Fibroblast of skin of left quadriceps (primary cell): ENCODE results near the gene PCP2.

Experiments
- DNase-seq, 2 experiments: peaks; one replicate each; pipeline ENCODE4 v3.0.0-alpha.2; 2013; ENCODE audit warnings: low read depth in 2 of 2

PCP2 gene

DNA sequence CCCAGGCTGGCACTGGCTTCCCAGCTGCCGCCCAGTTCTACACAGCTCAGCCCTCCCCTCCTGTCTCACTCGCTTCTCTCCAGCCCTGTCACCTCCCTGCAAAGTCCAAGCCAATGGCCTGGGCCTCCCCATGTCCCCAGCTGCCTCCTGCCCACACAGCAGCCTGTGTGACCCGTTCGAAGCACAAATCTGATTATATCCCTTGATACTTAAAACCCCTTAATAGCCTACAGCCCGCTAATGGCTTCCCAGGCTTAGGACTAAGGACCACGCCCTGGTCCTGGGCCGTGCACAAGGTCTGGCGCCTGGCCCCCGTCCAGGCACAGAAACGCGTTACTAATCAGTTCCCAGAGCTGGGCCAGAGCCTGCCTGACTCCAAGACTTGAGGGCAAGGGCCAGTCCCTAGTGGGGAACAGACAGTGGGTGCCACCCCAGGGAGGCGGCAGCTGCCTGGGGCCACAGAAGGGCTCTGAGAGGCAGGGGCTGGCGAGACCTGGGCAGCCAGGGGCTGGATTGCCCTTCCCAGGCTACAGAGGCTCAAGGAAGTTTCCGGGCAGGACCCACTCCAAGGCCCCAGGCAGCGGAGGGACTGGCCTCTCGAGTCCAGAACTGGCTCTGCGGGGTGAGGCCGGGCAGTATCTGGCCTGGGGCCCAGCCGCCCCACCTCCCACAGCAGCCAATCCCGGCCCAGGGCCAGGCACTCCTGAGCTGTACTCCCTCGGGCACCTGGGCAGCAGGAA, 14.6 kb downstream of the PCP2 start:
- no peak for DNase-seq

DNA sequence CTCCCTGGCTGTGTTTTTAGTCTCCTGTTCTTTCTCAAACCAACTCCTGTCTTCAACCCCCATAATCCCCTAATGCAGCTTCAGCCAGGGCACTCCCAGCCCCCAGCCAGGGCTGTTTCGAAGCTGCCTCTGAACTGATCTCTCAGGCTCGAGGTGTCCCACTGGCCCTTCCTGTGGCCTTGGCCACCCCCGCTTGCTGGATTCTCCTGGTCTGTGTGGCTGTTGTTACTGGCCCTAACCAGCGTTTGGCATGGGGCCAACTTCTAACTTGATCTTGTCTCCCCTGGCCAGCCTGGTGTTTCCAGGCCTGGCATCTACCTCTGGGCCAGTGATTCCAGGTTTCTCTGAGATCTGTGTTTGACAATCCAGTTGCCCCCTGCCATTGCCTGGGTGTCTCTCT, 15.2 kb downstream of the PCP2 start:
- no peak for DNase-seq

DNA sequence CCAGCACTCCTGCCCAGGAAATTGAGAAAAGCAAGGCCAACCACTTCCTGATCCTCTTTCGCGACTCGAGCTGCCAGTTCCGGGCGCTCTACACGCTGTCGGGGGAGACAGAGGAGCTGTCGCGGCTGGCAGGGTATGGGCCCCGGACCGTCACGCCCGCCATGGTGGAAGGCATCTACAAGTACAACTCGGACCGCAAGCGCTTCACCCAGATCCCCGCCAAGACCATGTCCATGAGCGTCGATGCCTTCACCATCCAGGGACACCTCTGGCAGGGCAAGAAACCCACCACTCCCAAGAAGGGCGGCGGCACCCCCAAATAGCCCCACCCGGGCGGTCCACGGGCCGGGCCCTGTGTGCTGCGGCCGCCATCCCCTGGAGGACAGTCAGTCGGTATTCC, 15.8 kb downstream of the PCP2 start:
- DNase-seq, result no peak

DNA sequence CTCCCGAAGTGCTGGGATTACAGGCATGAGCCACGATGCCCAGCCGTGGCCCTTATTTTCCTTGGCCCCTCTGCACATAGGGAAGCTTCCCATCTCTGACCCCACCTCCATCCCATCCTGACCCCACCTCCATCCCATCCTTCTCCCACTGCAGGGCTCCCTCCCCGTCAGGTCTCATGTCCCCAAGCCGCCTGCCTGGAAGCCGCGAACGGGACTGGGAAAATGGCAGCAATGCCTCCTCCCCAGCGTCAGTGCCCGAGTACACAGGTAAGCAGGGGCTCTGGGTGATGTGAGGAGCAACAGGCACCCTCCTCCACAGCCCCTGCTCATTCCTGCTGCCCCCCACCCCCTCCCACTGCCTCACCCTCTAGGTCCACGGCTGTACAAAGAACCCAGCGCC, 16.3 kb downstream of the PCP2 start:
- DNase-seq, result no peak

DNA sequence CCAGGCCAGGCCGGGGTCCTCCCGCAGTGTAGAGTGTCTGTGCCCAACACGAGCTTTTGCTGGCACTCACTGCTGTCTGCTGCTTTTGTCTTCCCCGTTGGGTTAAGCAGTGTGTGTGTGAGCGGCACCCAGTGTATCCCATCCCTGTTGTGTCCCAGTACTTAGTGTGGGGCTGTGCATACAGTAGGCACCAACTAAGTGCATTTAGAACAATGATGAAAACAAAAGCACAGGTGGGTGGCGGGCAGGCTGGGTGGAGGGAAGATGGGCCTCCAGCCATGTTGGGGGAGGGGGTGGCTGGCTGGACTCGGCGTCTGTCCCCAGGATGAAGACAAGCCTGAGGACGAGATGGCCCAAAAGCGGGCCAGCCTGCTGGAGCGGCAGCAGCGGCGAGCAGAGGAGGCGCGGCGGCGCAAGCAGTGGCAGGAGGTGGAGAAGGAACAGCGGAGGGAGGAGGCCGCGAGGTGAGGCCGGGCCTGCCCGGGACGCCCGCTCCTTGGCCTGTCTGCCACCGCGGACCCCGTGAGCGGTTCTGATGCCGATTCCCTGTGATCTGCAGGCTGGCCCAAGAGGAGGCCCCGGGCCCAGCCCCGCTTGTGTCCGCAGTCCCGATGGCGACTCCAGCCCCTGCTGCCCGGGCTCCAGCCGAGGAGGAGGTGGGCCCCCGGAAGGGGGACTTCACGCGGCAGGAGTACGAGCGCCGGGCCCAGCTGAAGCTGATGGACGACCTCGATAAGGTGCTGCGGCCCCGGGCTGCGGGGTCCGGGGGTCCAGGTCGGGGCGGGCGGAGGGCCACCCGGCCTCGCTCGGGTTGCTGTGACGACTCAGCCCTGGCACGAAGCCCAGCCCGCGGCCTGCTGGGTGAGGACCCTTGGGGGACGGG, 18.4 kb downstream of the PCP2 start:
- DNase-seq, result no peak

DNA sequence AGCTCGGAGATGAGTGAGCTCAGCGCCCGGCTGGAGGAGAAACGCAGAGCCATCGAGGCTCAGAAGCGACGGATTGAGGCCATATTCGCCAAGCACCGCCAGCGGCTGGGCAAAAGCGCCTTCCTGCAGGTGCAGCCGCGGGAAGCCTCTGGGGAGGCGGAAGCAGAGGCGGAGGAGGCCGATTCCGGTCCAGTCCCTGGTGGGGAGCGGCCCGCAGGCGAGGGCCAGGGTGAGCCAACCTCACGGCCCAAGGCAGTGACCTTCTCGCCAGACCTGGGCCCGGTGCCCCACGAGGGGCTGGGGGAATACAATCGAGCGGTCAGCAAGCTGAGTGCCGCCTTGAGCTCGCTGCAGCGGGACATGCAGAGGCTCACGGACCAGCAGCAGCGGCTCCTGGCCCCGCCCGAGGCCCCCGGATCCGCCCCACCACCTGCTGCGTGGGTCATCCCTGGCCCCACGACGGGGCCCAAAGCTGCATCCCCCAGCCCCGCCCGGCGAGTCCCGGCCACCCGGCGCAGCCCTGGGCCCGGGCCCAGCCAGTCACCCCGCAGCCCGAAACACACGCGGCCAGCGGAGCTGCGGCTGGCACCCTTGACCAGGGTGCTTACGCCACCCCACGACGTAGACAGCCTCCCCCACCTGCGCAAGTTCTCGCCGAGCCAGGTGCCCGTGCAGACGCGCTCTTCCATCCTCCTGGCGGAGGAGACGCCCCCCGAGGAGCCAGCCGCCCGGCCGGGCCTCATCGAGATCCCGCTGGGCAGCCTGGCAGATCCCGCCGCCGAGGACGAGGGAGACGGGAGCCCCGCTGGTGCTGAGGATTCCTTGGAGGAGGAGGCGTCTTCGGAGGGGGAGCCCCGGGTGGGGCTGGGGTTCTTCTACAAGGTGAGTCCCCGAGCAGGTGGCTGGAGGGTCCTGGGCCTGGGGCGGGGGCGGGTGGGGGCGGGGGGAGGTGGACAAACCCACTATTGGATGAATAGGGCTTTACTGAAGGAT, 20.9 kb downstream of the PCP2 start:
- no peak for DNase-seq

DNA sequence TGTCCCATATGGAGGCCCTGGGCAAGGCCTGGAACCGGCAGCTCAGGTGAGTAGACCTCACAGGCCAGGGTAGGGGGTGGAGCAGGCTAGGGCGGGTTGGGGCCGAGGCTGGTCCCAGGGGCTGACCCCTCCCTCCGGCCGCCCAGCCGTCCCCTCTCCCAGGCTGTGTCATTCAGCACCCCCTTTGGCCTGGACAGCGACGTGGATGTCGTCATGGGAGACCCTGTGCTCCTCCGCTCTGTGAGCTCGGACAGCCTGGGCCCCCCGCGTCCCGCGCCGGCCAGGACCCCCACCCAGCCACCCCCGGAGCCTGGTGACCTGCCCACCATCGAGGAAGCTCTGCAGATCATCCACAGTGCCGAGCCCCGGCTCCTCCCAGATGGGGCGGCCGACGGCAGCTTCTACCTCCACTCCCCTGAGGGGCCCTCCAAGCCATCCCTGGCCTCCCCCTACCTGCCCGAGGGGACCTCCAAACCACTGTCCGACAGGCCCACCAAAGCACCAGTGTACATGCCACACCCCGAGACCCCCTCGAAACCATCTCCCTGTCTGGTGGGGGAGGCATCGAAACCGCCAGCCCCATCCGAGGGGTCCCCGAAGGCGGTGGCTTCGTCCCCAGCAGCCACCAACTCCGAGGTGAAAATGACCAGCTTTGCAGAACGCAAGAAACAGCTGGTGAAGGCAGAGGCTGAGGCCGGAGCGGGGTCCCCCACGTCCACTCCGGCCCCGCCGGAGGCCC, 21.8 kb downstream of the PCP2 start:
- no peak for DNase-seq

DNA sequence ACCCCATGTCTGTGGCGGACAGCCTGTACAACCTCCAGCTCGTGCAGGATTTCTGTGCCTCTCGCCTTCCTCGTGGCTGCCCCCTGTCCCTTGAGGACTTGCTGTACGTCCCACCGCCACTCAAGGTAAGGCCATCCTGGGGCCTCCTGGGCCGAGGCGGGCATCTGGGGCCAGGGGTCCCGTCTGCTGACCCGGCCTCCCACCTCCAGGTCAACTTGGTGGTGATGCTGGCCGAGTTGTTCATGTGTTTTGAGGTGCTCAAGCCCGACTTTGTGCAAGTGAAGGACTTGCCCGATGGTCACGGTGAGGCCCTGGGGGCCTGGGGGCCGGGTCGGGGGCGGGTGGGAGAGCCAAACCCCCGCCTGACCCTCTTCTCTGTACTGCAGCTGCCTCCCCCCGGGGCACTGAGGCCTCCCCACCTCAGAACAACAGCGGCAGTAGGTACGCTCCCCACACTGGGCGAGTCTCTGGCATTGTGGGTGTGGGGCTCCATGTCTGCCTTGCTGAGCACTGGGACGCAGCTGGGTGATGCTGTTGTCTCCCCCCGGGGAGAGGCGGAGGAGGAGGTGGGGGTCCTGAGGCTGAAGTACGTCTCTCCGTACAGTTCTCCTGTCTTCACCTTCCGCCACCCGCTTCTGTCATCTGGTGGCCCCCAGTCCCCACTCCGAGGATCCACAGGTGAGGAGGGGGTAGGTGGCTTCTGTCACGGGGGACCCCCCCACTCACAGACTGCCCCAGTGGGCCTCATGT, 22.9 kb downstream of the PCP2 start:
- no peak for DNase-seq

DNA sequence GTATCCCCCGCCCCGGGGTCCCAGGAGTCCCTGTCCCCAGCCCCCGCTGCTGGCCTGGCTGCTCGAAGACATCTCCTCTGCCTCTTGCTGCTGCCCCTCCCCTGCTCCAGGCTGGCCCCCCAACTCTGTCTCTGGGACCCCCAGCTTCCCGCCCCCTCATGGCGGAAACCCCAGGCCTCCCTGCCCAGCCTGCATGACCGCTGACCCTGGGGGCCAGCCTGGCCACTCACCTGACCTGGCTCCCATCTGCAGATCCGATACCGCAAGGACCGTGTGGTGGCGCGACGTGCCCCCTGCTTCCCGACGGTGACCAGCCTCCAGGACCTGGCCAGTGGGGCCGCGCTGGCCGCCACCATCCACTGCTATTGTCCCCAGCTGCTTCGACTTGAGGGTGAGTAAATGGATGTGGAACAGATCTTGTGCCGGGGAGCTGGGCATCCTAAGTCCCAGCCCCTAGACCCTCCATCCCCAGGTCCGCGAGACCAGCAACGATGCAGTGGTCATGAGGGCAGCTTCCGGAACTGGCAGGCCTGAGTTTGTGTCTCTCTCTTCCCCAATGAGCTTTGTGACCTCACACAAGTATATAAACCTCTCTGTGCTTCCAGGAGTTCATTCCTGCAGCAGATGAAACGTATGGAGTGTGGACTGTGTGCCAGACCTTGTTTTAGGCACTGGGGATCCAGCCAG, 25.5 kb downstream of the PCP2 start:
- DNase-seq, result no peak

DNA sequence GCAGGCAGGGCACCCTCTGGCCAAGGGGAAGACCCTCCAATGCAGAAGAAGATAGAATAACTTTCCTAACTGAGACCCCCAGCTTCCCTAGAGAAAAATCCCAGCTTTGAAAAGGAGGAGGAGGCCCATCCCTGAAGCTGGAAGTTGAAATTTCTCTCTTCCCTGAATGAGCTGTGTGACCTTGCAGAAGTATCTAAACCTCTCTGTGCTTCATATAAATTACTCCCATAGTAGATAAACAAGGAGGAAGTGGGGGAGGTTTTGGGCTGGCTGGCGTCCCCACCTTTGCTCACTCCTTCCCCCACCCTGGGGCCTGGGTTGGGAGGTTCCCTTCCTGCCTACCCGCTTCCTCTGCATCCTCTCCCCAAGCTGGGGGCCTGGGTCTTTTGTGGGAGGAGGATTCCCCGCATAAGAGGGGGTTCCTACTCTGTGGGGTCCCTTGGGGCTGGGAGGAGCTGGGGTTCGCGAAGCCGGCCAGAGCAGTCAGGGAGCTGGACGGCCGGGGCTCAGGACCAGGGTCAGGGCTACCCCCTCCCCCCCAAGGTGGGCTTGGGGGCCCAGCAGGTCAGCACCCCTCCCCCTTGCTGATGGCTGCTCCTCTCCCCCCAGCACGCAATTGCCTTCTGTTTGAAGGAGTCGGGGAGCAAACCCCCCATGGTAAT, 26.2 kb downstream of the PCP2 start:
- no peak for DNase-seq

DNA sequence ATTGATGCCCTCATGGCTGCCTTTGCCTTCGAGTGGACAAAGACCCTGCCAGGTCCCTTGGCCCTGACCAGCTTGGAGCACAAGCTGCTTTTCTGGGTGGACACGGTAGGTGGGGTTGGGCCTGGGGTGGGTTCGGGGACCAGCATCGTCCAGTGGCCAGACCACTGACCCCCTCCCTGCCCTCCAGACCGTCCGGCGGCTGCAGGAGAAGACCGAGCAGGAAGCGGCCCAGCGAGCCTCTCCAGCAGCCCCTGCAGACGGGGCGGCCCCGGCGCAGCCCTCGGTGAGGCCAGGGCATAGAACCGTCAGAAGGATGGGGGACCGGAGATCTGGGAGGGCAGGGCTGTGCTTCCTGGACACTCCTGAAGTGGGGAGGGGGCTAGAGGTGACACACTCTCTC, 27.2 kb downstream of the PCP2 start:
- no peak for DNase-seq

DNA sequence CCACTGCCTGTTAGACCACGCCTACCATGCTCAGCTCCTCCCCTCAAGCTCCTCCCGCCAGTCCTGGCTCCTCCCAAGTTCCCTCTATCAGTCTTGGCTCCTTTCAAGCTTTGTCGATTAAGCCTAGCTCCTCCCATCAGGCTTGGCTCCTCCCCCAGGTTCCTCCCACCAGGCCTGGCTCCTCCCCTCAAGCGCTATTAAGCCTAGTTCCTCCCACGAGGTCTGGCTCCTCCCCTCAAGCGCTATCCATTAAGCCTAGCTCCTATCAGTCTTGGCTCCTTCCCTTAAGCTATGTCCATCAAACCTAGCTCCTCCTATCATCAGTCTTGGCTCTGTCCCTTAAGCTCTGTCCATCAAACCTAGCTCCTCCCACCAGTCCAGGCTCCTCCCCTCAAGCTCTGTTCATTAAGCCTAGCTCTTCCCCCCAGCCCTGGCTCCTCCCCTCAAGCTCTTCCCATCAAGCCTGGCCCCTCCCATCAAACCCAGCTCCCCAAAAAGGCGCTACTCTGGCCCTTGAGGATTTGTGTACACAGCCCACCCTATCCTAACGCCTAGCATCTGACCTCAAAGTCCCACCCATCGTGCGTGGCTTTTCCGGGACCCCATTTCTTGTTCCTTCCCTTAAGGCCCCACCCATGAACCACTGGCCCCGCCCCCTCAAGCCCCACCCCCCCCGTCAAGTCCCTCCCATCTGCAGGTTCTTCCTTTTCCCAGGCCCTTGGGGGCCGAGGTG, 27.9 kb downstream of the PCP2 start:
- DNase-seq, result no peak

DNA sequence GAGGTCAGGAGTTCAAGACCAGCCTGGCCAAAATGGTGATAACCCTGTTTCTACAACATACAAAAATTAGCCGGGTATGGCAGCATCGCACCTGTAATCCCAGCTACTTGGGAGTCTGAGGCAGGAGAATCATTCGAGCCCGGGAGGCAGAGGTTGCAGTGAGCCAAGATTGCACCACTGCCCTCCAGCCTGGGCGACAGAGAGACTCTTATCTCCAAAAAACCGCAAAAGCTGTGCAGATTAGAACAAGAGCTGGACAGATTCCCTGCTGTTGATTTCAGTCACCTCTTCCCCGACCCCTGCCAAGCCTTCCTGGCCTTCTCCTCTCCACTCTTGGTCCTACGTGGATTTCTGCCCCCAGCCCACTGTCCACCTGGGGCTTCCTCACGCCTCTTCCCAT, 29.6 kb downstream of the PCP2 start:
- no peak for DNase-seq

DNA sequence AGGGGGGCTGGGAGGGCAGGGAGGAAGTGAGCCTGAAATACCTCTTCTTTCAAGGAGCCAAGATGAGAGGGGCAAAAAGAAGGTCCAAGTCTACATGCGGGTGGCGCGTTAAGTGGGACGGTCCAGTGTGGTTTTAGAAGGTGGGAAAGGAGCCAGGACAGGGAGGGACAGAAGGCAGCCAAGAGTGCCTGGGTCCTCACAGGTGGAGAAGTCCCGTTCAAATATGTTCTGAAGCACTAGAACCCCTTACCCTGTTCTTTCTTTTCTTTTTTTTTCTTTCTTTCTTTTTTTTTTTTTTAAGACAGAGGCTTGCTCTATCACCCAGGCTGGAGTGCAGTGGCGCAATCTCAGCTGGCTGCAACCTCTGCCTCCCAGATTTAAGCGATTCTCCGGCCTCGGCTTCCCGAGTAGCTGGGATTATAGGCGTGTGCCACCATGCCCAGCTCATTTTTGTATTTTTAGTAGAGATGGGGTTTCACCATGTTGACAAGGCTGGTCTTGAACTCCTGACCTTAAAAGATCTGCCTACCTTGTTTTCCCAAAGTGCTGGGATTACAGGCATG, 30.5 kb downstream of the PCP2 start:
- DNase-seq, result no peak

DNA sequence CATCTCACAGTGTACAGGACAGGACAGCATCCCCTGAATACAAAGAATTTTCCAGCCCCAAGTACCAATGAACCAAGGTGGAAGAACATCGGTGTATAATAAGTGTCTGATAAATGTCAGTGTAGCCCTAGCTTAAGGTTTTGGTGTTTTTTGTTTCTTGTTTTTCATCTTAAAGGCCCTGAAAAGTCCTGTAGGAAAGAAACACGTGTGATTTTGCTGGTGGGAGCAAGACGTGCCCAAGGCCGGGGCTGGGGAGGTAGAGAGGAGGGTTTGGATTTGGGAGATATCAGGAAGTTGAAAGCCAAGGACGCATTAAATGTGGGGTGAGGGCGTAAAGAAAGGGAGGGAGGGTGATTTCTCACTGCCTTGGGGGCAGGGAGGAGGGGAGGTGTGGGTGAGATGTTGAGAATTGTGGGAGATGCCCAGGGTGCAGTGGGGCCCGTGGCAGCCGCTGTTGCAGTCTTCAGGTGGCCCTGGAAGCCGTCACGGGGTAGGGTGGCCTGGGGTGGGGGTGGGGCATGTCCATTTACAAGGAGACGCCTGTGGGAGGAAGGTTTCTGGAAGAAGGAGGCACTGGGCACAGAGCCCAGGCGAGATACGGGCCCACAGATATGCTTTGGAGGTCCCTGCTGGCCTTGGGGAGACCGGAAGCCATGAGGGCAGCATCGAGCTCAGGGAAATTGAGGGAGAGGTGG, 31.1 kb downstream of the PCP2 start:
- no peak for DNase-seq

DNA sequence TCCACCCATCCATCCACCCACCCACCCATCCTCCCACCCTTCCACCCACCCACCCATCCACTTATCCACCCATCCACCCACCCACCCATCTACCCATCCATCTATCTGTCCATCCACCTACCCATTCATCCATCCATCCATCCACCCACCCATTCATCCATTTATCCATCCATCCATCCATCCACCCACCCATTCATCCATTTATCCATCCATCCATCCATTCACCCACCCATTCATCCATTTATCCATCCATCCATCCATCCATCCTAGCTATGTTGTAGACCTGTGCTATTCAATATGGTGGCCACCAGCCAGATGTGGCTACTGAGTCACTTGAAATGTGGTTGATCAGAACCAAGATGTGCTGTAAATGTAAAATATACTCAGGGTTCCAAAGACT, 32.8 kb downstream of the PCP2 start:
- DNase-seq, result no peak

DNA sequence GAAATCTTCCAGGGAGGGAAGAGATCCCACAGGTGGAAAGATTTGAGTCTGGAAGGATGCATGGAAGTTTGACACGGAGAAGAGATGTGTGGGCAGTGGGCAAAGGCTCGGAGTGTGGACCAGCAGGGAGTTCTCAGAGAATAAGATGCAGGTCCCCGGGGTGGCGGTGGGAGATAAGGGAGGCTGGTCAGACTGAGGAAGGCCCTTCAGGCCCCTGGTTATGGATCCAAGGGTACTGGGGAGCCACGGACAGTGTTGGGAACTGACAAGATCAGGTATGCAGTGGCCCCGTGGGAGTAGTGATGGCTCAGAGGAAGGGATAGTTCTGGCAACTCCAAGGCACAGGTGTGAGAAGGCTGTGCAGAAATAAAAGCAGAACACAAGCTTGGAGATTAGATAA, 35.3 kb downstream of the PCP2 start:
- no peak for DNase-seq

DNA sequence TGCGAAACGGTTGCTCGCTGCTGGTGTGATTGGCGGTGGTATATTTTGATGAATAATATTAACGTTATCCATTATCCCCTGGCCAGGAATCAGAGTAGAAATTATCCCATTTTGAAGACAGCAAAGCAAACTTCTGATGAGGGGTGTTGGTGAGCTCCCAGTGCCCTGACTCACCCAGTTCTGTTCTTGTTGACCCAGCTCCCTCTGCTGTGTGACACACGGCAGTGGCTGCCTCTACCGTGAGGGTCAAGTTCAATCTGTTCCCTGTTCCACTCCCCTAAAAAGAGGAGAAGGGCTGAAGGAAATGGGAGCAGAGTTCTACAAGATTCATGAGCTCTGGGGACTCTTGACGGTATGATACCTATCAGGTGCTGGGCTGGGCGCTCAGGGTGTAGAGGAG, 35.8 kb downstream of the PCP2 start:
- no peak for DNase-seq
